ENCODE data around the gene RBP5.
A peak's percentile ranks its signal among the peaks of the same experiment; 100 is the strongest.

RBP5 gene

DNA sequence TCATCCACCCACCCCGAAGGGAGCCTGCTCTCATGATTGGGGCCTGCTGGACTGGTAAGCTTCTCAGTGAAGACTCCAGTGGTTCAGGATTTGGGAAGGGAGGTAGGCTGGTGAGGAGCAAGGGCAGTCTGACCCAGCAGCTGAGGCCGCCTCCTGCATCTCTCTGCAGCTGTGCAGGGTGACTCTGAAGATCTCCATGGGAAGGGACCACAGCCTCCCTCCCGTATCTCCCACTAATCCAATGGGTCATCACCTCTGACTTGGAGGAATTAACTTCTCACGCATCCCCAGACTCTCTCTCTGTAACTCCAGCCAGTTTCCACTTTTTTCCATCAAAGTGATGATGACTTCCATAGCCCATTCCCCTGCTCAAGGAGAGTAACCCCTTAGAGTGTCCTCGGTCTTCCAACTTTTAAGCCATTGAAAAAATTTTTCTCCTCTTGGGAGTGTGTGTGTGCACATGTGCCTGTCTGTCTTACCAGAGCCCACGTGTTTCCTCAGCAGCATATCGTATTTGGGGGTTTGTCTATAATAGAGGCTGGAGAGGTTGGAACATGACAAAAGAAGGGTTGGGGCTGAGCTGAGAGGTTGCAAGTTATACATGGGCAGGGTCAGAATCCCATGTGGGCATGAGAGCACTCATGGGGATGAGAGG is 12.8 kb upstream of the RBP5 start (continued):
- TF ChIP-seq, protein P1, sequence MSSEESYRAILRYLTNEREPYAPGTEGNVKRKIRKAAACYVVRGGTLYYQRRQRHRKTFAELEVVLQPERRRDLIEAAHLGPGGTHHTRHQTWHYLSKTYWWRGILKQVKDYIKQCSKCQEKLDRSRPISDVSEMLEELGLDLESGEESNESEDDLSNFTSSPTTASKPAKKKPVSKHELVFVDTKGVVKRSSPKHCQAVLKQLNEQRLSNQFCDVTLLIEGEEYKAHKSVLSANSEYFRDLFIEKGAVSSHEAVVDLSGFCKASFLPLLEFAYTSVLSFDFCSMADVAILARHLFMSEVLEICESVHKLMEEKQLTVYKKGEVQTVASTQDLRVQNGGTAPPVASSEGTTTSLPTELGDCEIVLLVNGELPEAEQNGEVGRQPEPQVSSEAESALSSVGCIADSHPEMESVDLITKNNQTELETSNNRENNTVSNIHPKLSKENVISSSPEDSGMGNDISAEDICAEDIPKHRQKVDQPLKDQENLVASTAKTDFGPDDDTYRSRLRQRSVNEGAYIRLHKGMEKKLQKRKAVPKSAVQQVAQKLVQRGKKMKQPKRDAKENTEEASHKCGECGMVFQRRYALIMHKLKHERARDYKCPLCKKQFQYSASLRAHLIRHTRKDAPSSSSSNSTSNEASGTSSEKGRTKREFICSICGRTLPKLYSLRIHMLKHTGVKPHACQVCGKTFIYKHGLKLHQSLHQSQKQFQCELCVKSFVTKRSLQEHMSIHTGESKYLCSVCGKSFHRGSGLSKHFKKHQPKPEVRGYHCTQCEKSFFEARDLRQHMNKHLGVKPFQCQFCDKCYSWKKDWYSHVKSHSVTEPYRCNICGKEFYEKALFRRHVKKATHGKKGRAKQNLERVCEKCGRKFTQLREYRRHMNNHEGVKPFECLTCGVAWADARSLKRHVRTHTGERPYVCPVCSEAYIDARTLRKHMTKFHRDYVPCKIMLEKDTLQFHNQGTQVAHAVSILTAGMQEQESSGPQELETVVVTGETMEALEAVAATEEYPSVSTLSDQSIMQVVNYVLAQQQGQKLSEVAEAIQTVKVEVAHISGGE (tag by site-specific recombination; conservative IDR thresholded peaks at IDR 0.05; ENCODE audit: low read depth), result no peak
- TF ChIP-seq ZNF37A (tag by site-specific recombination; IDR thresholded peaks at IDR 0.05), result no peak
- TF ChIP-seq ZNF785 (tag by site-specific recombination; IDR thresholded peaks at IDR 0.05), result no peak
- TF ChIP-seq ZNF112 (tag by site-specific recombination; IDR thresholded peaks at IDR 0.05), result no peak

DNA sequence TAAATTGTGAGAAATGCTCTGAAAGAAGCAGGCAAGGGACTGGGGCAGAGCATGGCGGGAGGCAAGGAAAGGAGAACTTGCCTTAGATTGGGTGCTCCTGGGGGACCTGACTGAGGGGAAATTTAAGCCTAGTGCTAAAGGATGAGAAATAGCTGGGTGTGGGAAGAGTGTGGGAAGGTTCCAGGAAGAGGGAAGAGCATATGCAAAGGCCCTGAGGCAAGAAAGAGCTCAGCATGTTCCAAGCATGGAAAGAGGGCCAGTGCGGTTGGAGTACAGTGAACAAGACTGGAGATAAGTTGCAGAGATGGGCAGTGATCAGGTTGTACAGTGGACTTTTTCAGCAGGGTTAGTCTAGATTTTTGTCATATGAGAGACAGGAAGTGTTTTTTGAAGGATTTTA is 10.5 kb upstream of the RBP5 start:
- no peak overlapping the region for H3K4me3 ChIP-seq (ENCODE audit: low read depth, low read length)
- no peaks in the 10 kb centered on the region for H3K4me1 ChIP-seq (ENCODE audit: control insufficient read depth, insufficient read depth, low read length)
- H3K36me3 ChIP-seq (ENCODE audit: control insufficient read depth in 2 of 2, insufficient read depth in 1 of 2, low read length in 2 of 2), result peaks cover 3 to 79% of the 10 kb centered on the region in 2 experiments; a peak in 2 of 3 replicates
- POLR2A ChIA-PET, result no interaction called here
- no peak overlapping the region for H3K27ac ChIP-seq (ENCODE audit: extremely low read depth, low read depth, low read length)
- CTCF ChIA-PET, result interaction anchor here (1.1 to 3.7 kb wide), 2 partner anchors 9 to 50 kb away, joined by 5 to 27 read pairs; partner anchors contain the start of gene PEX5
- H3K9me3 ChIP-seq (ENCODE audit: control insufficient read depth, insufficient read depth, low read depth, low read length), result no peaks in the 10 kb centered on the region
- TF ChIP-seq EGR2 (tag by site-specific recombination; IDR thresholded peaks at IDR 0.05; ENCODE audit: low read depth) (0 out of 2 replicates have a peak, but pooled peaks have one; percentile 33), ZFP69B (tag by site-specific recombination; IDR thresholded peaks at IDR 0.05) (no peak), ZNF623 (tag by site-specific recombination; IDR thresholded peaks at IDR 0.05) (peak; percentile 92), ZSCAN16 (tag by site-specific recombination; IDR thresholded peaks at IDR 0.05) (no peak), ZNF501 (tag by site-specific recombination; IDR thresholded peaks at IDR 0.05) (no peak), ZNF16 (tag by site-specific recombination; IDR thresholded peaks at IDR 0.05; ENCODE audit: low read depth) (no peak), ZNF621 (tag by site-specific recombination; IDR thresholded peaks at IDR 0.05) (no peak), ZFHX2 (tag by site-specific recombination; conservative IDR thresholded peaks at IDR 0.05) (peak; percentile 22; the same call in 1 of the 2 replicates), HOXD13 (CRISPR knock-in tag; IDR thresholded peaks at IDR 0.05; ENCODE audit: borderline replicate concordance) (no peak), ZNF549 (tag by site-specific recombination; IDR thresholded peaks at IDR 0.05) (no peak), SP7 (tag by site-specific recombination; IDR thresholded peaks at IDR 0.05) (no peak), ZNF76 (tag by site-specific recombination; IDR thresholded peaks at IDR 0.05; ENCODE audit: borderline replicate concordance, low read depth) (no peak)
- TF ChIP-seq, protein P2, sequence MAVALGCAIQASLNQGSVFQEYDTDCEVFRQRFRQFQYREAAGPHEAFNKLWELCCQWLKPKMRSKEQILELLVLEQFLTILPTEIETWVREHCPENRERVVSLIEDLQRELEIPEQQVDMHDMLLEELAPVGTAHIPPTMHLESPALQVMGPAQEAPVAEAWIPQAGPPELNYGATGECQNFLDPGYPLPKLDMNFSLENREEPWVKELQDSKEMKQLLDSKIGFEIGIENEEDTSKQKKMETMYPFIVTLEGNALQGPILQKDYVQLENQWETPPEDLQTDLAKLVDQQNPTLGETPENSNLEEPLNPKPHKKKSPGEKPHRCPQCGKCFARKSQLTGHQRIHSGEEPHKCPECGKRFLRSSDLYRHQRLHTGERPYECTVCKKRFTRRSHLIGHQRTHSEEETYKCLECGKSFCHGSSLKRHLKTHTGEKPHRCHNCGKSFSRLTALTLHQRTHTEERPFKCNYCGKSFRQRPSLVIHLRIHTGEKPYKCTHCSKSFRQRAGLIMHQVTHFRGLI (tag by site-specific recombination; IDR thresholded peaks at IDR 0.05), result no peak

DNA sequence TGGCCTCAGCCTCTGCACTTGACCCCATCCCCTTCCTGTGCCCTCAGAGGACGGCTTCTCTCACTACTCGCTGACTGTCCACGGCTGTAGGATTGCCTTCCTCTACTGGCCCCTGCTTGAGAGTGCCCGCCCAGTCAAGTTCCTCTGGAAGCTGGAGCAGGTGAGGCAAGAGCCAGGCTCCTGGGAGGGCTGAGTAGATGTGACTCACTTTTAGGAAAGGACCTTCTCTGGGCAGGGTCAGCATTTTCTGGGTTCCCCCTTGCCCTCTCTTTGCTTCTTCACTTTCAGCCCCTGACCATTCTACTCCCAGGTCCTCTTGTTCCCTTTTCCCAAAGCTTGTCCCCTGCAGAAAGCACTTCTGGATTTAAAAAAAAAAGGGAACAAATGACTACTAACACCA is 9.2 kb upstream of the RBP5 start:
- Histone ChIP-seq H3K4me3 (ENCODE audit: low read depth, low read length) (no peak overlapping the region), H3K36me3 (ENCODE audit: control insufficient read depth in 2 of 2, insufficient read depth in 1 of 2, low read length in 2 of 2) (peaks cover 3 to 83% of the 10 kb centered on the region in 2 experiments; a peak in 2 of 3 replicates), H3K4me1 (ENCODE audit: control insufficient read depth, insufficient read depth, low read length) (no peaks in the 10 kb centered on the region), H3K9me3 (ENCODE audit: control insufficient read depth, insufficient read depth, low read depth, low read length) (no peaks in the 10 kb centered on the region), H3K27ac (ENCODE audit: extremely low read depth, low read depth, low read length) (no peak overlapping the region)
- POLR2A ChIA-PET, result interaction anchor here (0.6 kb wide), 1 partner anchor 875 kb away, joined by 12 read pairs; no protein-coding TSS in a partner anchor
- CTCF ChIA-PET, result no interaction called here
- TF ChIP-seq, protein P3, sequence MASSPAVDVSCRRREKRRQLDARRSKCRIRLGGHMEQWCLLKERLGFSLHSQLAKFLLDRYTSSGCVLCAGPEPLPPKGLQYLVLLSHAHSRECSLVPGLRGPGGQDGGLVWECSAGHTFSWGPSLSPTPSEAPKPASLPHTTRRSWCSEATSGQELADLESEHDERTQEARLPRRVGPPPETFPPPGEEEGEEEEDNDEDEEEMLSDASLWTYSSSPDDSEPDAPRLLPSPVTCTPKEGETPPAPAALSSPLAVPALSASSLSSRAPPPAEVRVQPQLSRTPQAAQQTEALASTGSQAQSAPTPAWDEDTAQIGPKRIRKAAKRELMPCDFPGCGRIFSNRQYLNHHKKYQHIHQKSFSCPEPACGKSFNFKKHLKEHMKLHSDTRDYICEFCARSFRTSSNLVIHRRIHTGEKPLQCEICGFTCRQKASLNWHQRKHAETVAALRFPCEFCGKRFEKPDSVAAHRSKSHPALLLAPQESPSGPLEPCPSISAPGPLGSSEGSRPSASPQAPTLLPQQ (tag by site-specific recombination; IDR thresholded peaks at IDR 0.05), result no peak
- TF ChIP-seq ZNF214 (tag by site-specific recombination; IDR thresholded peaks at IDR 0.05; ENCODE audit: borderline replicate concordance) (no peak), SP7 (tag by site-specific recombination; IDR thresholded peaks at IDR 0.05) (no peak)
- TF ChIP-seq, protein P4, sequence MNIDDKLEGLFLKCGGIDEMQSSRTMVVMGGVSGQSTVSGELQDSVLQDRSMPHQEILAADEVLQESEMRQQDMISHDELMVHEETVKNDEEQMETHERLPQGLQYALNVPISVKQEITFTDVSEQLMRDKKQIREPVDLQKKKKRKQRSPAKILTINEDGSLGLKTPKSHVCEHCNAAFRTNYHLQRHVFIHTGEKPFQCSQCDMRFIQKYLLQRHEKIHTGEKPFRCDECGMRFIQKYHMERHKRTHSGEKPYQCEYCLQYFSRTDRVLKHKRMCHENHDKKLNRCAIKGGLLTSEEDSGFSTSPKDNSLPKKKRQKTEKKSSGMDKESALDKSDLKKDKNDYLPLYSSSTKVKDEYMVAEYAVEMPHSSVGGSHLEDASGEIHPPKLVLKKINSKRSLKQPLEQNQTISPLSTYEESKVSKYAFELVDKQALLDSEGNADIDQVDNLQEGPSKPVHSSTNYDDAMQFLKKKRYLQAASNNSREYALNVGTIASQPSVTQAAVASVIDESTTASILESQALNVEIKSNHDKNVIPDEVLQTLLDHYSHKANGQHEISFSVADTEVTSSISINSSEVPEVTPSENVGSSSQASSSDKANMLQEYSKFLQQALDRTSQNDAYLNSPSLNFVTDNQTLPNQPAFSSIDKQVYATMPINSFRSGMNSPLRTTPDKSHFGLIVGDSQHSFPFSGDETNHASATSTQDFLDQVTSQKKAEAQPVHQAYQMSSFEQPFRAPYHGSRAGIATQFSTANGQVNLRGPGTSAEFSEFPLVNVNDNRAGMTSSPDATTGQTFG (tag by site-specific recombination; IDR thresholded peaks at IDR 0.05; ENCODE audit: borderline replicate concordance), result no peak
